Stimulated activated CD8-positive, alpha-beta memory T cell treated with anti-CD3 and anti-CD28 coated beads, Interleukin-12 subunit alpha, Interleukin-12 subunit beta, amount 100 ng/mL, for 24 hours (primary cell): ENCODE results near the gene PPP1R3A.
"Not testable (repeated sequence)": the region's sequence is repeated elsewhere in the genome, so short reads cannot be mapped to it uniquely, and the experiment has no call there.

Experiments used
- DNase-seq: peaks from one replicate; pipeline ENCODE4 v3.0.0-alpha.2; 2020; ENCODE audit errors: extremely low read depth

Gene PPP1R3A, protein sequence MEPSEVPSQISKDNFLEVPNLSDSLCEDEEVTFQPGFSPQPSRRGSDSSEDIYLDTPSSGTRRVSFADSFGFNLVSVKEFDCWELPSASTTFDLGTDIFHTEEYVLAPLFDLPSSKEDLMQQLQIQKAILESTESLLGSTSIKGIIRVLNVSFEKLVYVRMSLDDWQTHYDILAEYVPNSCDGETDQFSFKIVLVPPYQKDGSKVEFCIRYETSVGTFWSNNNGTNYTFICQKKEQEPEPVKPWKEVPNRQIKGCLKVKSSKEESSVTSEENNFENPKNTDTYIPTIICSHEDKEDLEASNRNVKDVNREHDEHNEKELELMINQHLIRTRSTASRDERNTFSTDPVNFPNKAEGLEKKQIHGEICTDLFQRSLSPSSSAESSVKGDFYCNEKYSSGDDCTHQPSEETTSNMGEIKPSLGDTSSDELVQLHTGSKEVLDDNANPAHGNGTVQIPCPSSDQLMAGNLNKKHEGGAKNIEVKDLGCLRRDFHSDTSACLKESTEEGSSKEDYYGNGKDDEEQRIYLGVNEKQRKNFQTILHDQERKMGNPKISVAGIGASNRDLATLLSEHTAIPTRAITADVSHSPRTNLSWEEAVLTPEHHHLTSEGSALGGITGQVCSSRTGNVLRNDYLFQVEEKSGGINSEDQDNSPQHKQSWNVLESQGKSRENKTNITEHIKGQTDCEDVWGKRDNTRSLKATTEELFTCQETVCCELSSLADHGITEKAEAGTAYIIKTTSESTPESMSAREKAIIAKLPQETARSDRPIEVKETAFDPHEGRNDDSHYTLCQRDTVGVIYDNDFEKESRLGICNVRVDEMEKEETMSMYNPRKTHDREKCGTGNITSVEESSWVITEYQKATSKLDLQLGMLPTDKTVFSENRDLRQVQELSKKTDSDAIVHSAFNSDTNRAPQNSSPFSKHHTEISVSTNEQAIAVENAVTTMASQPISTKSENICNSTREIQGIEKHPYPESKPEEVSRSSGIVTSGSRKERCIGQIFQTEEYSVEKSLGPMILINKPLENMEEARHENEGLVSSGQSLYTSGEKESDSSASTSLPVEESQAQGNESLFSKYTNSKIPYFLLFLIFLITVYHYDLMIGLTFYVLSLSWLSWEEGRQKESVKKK

DNA sequence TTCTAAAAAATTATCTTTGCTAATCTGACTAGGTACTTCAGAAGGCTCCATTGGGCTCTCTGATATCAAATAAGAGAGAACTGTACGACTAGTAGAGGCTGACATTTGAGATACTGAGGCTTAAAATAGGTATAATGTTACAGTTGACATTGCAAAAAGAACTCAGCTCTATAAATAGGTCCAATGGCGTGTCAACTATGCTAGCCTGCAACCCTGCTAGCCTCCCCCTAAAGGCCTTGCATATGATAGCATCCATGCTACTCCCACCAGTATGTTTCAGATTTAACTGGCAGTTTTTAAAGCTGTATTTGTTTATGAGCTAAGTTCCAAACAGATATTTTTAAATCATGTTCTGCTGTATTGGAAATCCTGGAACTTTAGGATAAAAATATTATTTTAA is at the start of gene PPP1R3A:
Gene PPP1R3A, minus strand, starts transcription at position 64 of the 400 bp plus-strand sequence. Its CDS starts 13 bp downstream, at position 51.
- DNase-seq = no peak

DNA sequence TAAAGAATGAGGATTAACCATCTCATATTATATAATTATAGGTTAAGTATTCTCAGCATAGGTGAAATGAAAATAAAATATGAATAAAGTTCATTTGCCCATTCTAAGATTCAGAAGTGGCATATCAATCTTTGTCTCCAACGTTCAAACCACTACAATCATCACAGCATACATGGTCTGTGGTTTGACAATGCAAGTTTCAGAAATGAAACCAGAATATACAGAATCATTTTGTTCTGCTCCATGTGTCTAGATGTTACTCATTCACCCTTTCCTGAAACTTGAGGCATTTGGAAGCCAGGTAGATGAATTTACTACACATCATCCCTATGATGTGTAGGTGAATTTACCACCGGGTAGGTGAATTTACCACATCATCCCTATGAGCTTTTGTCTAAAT is 44.5 kb upstream of the PPP1R3A start:
- no peak for DNase-seq

DNA sequence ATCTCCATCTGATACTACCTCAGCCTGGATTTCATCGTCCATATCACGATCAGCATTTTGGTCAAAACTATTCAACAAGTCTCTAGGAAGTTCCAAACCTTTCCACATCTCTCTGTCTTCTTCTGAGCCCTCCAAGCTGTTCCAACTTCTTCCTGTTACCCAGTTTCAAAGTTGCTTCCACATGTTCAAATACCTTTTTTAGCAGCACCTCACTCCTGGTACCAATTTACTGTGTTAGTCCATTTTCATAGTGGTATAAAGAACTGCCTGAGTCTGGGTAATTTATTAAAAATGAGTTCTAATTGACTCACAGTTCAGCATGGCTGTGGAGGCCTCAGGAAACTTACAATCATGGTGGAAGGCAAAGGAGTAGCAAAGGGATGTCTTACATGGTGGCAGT is 41.1 kb upstream of the PPP1R3A start:
- DNase-seq = no peak

DNA sequence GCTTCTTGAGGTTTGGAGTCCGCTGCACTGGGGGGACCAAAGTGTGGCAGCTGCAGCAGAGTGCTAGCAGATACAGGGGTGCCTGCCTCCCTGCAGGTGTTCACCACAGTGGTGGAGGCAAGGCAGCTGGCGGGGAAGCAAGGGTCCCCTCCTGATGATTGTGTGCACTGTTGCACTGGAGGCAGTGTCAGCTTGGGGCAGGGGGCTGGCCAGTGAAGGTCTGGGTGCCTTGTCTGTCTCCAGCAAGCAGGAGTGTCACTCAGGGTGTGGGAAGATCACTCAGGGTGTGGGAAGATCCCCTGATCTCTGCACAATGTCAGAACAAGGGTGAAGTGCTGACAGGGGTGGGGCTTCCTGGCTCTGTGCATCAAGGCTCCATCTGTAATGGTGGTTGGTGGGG is 36.3 kb upstream of the PPP1R3A start:
- DNase-seq = no peak

DNA sequence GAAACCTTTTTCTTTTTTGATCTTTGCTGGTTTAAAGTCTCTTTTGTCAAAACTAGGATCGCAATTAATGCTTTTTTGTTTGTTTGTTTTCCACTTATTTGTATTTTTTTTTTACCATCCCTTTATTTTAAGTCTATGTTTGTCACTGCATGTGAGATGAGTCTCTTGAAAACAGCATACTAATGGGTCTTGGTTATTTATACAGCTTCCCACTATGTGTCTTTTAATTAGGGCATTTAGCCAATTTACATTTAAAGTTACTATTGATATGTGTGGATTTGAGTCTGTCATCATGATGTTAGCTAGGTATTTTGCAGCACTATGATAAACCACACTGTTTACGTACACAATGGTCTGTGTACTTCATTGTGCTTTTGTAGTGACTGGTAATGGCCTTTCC is 34.7 kb upstream of the PPP1R3A start:
- no peak for DNase-seq

DNA sequence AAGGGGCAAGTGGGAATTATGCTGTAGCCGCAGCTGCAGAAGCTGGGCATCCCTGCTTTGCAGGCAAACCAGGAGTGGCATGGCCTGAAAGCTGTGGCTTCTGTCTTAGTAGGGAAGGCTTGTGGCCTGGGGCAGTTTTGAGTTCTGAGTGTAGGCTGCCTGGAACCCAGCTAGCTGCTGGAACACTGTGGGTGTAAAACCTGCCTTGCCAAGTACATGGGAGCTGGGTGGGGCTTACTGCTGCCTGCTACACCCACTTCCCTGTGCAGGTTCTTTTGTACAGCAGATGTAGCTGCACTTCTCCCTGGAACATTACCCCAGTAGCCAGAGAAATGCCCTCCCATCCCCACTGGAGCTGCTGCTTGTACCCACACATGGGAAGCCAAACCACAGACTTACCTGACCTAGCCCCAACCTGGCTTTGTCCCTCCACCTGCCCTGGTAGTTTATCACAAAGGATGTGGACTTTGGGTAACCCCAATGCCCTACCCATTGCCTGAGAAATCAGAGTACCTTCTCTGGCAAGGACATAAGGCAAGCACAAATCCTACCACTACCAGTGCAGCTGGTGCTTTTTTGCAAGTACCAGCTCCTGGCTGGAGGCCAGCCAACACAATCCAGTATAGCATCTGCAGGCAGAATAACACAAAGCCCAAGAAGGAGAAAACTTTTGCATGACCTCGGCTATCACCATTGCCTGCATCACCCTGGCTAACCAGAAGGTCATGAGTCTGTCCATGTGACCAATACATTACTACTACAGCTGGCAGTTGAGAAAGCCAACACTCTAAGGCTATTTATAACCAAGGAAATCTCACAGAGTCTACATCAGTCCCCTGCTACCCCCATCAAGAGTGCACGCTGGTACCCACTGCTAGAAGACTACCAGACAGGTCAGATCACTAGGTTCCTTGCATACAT is 26.5 kb upstream of the PPP1R3A start:
- DNase-seq = no peak

DNA sequence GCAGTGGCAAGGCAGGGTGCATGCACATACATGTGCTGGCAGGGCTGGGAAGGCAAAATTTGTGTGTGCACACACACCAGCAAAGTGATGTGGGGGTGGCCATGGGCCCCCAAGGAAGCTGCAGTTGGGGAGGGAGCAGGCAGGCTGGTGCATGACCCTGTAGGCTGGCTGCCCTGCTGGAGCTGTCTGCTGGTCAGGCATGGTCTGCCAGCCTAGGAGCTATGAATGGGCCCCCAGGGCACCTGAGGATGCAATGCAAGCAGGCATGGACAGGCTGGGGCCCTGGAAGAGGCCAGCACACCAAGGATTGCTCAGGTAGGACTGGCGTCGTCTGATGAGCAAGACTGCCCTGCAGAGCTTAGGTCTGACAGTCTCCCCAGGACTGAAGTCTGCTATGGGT is 18.2 kb upstream of the PPP1R3A start:
- no peak for DNase-seq

DNA sequence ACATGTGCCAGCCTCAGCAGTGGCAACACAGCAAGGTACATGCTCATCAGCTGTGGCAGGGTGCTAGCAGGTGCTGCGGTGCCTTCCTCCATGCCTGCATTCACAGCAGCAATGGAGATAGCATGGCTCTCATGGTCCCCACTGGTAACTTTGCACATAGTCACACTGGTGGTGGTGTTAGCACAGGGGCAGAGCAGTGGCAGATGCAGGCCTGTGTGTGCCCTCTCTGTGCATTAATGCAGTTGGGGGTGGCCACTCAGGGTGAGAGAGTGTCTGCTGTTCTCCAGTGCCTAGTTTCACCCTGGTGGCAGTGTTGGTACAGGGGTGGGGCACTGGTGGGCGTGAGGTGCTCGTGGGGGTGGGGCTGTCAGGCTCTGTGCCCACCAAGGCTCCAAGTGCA is 17.7 kb upstream of the PPP1R3A start:
- no peak for DNase-seq

DNA sequence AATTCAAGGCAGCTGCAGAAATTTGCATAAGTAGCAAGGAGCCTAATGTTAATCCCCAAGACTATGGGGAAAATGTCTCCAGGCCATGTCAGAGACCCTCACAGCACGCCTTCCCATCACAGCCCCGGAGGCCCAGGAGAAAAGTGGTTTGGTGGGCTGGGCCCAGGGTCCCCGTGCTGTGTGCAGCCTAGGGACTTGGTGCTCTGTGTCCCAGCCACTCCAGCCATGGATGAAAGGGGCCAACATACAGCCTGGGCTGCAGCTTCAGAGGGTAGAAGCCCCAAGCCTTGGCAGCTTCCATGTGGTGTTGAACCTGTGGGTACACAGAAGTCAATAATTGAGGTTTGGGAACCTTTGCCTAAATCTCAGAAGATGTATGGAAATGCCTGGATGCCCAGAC is 10.6 kb upstream of the PPP1R3A start:
- DNase-seq = not testable (repeated sequence)

DNA sequence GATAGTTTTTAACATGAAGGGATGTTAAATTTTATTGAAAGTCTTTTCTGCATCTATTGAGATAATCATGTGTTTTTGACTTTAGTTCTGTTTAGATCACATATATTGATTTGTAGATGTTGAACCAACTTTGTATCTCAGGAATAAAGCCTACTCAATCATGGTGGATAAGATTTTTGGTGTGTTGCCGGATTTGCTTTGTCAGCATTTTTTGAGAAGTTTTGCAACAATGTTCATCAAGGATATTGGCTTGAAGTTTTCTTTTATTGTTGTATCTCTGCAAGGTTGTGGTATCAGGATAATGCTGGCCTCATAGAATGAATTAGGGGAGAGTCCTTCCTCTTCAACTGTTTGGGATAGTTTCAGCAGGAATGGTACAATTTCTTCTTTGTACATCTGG is 9.3 kb upstream of the PPP1R3A start:
- DNase-seq = no peak

DNA sequence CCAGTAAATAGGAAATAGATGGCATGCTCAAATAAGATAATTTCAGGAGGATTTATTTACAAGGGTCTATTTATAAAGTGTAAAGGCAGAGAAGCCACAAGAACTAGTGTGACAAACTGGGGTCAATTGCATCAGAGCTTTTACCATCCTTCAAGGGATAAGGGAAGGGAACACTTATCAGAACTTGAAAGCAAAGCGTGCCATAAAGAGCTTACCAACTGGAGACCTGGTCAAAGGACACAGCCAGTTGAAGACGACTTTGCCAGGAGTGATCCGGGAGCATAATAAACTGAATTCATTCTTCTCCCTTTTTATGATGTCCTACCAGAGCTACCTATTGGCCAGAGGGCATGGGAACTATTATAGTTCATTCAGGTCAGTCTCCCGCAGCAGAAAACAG is 3.2 kb upstream of the PPP1R3A start:
- DNase-seq = no peak

DNA sequence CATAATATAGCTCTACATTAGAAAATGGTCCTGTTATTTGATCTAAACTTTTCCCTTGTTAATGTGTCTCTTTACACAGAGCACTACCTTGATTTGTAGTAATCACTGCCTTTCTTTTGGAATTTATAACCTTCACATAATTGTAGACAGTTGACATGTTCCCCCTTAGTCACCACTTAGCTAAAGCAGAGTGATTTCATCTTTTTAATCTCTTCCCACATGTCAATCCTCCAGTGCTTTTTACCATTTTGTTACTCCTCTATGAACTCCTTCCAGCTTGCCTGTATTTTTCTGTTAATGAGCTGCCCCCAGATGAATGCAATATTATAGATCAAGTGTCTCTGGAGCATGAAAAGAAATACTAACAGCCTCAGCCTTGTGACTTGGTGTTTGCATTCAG is 2.6 kb upstream of the PPP1R3A start:
- DNase-seq = no peak

DNA sequence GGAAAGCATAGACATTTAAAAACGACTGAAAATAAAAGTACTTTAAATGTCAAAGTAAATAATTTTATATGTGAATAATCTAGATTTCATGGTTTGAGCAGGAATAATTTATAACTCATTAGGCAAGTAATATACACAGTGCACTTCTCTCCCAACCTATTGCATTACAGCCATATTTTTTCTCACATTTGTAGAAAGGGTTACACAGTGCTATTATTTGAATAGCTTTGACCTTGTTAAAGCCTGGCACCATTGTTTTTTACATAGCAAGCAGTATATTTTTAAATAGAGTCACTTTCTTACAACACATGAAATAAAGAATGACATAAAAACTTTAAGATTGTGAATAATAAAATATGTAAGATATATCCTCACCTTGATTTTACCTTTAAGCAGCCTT is 969 bp downstream of the PPP1R3A start:
- no peak for DNase-seq

DNA sequence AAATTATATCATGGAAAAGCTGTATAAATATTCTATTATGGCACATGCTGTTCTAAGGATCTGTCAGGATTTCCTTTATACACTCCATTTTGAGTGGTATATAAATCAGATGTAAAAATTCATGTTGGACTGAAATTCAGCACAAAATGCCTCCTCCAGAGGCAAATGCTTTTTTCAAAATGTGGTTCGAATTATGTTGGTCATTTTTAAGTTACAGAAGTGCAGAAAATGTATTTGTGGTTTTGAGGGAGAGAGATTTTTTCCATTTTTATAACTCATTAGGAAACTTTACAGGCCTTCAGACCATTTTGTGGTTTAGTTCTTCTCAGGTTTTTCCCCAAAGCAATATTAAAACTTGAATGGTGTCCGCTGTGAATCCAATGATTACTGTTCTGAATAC is 2.9 kb downstream of the PPP1R3A start:
- DNase-seq = no peak

DNA sequence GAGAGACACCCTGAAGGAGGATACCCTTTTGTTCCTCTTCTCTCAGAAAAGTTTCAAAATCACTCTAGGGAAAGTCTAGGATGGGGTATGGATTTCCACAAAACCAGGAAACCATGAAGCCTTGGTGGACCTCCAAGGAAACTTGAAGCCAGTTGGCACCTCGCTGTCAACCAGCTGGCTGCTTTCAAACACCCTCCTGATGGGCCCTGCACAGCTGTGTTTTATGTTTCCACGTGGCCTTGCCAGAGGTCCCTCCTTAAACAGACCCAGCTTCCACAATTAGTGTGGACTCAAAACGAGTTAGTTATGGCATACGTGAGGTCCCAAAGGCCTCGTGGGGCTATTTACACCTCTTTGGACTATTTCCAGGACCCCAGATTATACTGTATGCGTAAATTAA is 5.9 kb downstream of the PPP1R3A start:
- DNase-seq = no peak

DNA sequence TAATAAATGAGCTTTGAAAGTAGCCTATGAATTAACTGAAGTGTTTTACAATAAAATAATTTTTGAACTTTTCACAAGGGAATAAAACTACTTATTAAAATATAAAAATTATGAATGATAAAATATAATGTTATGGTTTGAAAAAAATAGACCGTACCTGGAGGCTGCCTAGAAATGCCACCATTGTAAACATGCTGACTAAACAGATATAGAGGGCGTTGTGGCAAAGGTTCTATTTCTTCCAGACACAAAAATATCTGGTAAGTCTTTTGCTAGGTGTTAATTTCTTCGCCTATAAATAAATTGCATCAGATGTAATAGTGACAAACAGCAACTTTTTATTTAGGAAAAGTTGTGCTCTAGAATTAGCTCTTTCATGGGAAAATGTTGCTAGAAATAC is 11.2 kb downstream of the PPP1R3A start:
- DNase-seq = no peak

DNA sequence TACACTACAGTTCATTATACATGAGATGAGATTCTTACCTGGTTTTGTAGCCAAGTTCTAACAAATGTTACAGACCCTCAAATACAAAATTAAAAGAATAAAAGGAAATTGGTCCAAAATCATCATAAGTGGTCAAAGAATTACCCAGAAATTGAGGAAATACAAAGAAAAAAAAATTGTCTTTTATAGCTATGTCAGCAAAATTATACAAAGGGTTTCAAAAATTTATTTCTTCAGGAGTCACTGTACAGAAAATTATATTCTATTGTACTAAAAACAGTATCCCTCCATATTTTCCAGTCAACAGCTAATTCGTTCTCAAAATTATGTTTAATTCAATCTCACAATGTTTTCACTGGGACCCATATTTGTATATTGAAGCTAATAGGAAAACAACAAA is 14.3 kb downstream of the PPP1R3A start:
- DNase-seq = no peak

DNA sequence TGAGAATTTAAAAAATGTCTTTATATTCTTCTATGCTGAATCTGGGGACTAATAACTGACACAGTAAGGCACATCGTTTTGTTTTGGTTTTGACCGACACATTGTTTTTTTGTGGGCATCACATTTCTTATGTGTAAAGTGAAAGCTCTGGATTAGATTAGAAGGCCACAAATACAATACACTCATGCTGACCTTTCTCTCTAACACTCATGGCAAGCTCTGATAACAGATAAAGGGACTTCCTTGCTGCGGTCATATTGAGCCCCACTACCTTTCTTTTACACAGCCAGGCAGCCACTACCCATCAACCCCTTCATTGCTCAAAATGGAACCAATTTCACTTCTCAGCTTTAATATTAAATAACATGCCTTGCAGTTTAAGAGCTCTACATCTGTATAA is 26.0 kb downstream of the PPP1R3A start:
- no peak for DNase-seq

DNA sequence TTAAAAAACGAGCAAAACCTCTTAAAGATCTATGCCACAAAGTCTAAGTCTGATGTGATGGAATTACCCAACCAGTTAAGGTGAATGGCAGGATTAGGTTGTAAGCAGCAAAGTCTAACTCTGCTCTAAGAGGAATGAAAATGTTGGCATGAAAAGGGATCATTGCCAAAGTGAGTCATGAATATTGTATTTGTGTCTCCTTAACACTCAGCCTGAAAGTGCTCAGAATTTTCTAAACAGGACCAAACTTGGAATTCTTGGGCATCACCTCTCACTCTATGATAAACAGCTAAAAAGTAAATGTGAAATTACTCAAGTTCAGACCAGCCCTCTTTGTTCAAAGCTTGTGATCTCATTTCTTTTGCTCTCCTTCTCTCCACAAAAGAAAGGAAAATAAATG is 27.0 kb downstream of the PPP1R3A start:
- DNase-seq = no peak

DNA sequence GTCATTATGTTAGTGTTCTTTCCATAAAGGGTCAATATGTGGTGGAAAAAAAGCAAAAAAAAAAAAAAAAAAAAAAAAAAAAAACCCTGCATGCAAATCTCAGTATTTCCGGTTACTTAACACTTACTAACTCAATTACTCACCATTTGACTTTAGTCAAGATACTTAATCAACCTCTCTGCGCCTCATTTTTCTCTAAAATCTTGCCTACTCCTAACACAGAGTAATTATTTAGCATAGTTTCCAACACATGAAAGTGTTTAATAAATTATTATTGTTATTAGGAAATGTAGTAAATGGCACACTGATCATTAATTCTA is 27.8 kb downstream of the PPP1R3A start:
- DNase-seq = no peak

DNA sequence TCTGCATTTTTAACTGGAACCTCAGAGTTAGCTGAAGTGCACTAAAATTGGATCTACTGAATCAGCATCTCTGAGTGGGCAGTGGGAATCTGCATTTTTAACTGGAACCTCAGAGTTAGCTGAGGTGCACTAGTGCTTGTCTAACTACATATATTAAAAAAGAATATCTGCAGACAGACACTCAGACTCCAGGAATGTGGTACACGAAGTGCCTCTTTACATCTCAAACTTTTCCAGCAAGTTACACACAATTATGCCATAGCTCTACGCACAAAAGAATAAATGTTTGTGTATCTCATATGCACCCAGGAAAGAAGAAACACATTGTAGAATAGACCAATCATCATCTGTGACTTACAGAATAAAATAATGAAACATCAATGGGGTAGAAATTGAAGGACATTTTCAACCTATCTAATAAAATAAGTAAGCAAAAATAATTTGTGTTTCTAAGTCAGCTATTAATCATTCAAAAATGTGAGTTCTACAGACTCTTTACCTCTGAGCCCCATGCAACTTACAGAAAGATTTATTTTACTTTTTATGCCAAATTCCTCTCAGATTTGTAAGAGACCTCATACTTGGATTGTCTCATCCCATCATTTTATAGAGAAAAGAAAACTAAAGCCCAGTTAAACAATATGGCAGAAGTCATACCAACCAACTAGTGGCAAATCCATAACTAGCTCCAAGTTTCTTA is 28.3 kb downstream of the PPP1R3A start:
- no peak for DNase-seq
